Omental fat pad (tissue), 4 donors: ENCODE measurements around the gene SFMBT1. TPM values are rescaled to one million over a fixed set of nuclear protein-coding genes. Genes with fewer than 3 reads are reported as not detected.

Experiments
- ATAC-seq: fragments of 150-250 bp; one replicate; pipeline ENCODE4 v1.9.1; 2016; ENCODE audit warnings: mild to moderate bottlenecking, moderate library complexity; ENCODE audit not compliant: low FRiP score
- DNase-seq: peaks from one replicate; pipeline ENCODE4 v3.0.0-alpha.2; 2019; ENCODE audit warnings: low spot score
- CTCF ChIP-seq, 3 donors: fragments of 450-650 bp; IDR thresholded peaks; one replicate each; pipeline ENCODE4 v1.5.1; 2016 to 2017; ENCODE audit warnings: antibody characterized with exemption in 3 of 3, mild to moderate bottlenecking in 3 of 3, moderate library complexity in 2 of 3
- total RNA-seq, 4 donors: library from RNA; depleted of rRNA; stranded (reverse); fragments of >200 nt; gene quantifications; one replicate each; pipeline ENCODE4 v1.1.0, GENCODE V29; 2016

SFMBT1 gene
- total RNA-seq, 4 donors from 2014 or later = 6.5 to 15.3 (median 8.7) TPM

DNA sequence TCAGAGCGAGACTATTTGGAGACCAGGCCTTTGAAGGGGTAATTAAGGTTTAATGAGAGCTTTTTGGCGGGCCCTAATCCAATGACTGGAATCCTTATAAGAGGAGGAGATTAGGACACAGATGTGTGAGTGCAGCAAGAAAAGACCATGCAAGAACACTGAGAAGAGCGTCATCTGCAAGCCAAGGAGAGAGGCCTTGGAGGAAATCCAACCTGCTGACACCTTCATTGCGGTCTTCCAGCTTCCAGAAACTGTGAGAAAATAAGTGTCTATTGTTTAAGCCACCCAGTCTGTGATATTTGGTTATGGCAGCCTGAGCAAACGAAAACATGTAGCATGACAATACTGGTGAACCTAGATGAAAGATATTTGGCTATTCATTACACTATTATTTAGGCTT is 188.0 kb downstream of the SFMBT1 start:
- no peak for ATAC-seq
- TF ChIP-seq CTCF (IDR thresholded peaks at IDR 0.05) = no peak
- DNase-seq = no peak

- ATAC-seq = no peak
Observed at GRCh38 chr3:52857133-52857532, 188.7 kb downstream of the SFMBT1 start.

DNA sequence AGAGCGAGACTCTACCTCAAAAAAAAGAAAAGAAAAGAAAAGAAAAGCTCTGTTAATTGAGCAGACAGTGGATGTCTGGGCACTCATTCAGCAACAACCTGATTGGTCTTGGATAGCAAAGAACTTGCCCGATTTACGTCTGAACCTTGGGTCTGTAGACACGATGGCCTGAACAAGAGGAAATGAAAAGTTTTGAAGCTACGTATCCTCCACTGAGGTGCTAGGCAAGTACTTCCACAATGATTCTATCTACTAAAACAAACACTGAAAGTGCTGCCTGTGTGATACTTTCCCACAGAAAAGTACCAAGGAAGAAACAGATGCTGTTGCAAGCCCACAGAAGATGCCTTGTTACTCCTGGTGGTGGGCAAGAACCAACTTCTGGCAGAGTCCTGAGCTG is 189.2 kb downstream of the SFMBT1 start:
- no peak for TF ChIP-seq CTCF (IDR thresholded peaks at IDR 0.05)

More at GRCh38 chr3:52857133-52857532, 188.7 kb downstream of the SFMBT1 start:
- no peak for TF ChIP-seq CTCF (IDR thresholded peaks at IDR 0.05)
- no peak for DNase-seq

GRCh38 chr3:52854013-52854412 is 191.9 kb downstream of the SFMBT1 start:
- ATAC-seq (no peak), DNase-seq (no peak)
- no peak for TF ChIP-seq CTCF (IDR thresholded peaks at IDR 0.05)

More for the DNA sequence above, 189.2 kb downstream of the SFMBT1 start:
- ATAC-seq (no peak), DNase-seq (no peak)

Other genes starting within 250 kb of the SFMBT1 start
- gene ITIH4, start 215.4 kb downstream of the SFMBT1 start, total RNA-seq = 10 to 100 TPM in 1 of 4 donors, 1 to 10 TPM in 3; 1.2 to 18.8 (median 3.6) TPM
- gene MUSTN1, start 211.1 kb downstream of the SFMBT1 start, total RNA-seq = 10 to 100 TPM in 1 of 4 donors, 1 to 10 TPM in 3; 2.8 to 34.7 (median 6.4) TPM
- gene STIMATE, start 148.5 kb downstream of the SFMBT1 start, total RNA-seq = 10 to 100 TPM; 15.1 to 34.7 (median 18.8) TPM
- gene RFT1, start 84.4 kb upstream of the SFMBT1 start, total RNA-seq = 10 to 100 TPM in 2 of 4 donors, 1 to 10 TPM in 2; 9.1 to 14.0 (median 10.5) TPM
- gene PRKCD, start 115.1 kb upstream of the SFMBT1 start, total RNA-seq = 10 to 100 TPM; 21.5 to 39.9 (median 30.3) TPM
- gene TKT, start 209.9 kb upstream of the SFMBT1 start, total RNA-seq = 100 to 1,000 TPM; 187 to 325 (median 254) TPM